GM18907 (cell line): ENCODE data around the gene RALGAPA2.

Experiments
- ATAC-seq: cut with Tn5 transposase; IDR thresholded peaks from one replicate; pipeline ENCODE4 v1.9.1; 2021; ENCODE audit warnings: mild to moderate bottlenecking, moderate library complexity; ENCODE audit not compliant: unreplicated experiment

RALGAPA2 gene

DNA sequence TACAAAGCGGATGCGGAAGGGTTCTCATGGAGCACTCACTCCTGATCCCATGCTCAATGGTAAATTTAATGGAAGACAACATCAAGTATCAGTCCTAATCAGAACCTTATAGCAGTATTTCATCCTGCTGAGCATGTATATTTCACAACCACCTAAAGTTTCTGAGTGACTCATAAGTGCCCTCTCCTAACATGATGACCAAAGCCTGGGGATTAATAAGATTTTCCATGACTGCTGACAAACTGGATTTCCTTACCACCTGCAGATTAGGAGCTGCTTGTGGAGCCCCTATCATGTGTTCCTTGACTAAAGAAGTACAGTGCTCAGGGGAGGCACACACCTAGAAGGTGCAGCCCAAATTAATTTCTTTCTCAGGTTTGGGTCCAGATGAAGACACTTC lies 231.8 kb downstream of the RALGAPA2 start:
- no peak for ATAC-seq

DNA sequence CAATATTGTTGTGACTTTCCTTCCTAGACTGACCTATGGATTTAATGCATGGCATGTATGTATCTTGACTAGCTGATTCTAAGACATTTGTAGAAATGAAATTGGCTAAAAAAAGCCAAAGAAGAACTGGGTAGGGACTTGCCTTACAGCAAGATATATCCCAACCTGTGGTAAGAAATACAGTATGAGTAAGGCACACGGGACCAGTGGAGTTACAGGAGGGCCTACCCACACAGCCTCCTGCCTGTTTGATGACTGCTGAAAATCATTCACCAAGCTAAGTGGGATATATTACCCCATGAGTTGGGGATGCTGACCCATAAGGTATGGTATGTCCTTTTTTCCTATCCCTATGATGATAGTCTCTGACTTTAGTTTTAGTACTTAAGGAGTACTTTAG lies 232.3 kb downstream of the RALGAPA2 start:
- no peak for ATAC-seq

DNA sequence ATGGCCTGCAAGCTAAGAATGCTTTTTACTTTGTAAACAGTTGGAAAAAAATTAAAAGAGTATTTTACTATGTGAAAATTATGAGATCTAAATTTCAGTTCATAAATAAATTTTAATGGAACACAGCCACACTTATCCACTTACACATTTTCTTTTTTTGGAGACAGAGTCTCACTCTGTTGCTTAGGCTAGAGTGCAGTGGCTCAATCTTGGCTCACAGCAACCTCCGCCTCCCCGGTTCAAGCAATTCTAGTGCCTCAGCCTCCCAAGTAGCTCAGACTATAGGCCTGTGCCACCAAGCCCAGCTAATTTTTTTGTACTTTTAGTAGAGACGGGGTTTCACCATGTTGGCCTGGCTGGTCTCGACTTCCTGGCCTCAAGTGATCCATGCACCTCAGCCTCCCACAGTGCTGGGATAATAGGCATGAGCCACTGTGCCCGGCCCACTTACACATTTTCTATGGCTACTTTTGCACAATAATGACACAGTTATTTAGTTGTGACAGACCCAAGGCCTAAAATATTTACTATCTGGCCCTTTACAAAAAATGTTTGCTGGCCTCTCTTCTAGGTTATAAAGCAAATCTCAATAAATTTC lies 234.9 kb downstream of the RALGAPA2 start:
- ATAC-seq = no peak

DNA sequence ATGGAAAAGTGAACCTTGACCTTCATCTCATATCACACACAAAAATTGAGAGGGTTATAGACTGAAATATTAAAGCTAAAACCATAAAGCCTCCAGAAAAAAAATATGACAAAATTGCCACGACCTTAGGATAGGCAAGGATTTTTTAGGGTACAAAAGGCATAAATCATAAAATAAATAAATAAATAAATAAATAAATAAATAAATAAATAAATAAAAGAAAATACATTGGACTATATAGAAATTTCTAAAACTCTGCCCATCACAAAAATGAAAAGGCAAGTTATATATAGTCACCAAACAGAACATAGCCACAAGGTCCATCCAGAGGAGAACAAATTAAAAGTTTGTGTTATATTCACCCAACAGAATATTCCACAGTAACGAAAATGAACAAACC lies 235.9 kb downstream of the RALGAPA2 start:
- no peak for ATAC-seq

DNA sequence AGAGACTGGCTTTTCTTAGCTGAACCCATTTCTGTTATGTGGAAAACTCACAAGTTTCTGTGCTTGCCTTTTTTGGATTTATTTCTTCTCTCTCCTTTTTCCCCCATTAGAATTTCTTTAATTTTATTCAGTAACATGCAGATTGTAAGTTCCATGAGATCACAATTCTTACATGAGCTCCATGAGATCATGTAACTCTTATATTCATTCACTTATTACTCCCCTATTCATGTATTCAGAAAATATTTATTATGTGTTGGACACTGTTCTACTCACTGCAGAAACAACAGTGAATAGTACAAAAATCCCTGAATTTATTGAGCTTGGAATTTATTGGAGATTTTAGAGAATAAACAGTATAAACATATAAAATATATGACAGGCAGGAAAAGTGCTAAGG lies 238.8 kb downstream of the RALGAPA2 start:
- no peak for ATAC-seq

DNA sequence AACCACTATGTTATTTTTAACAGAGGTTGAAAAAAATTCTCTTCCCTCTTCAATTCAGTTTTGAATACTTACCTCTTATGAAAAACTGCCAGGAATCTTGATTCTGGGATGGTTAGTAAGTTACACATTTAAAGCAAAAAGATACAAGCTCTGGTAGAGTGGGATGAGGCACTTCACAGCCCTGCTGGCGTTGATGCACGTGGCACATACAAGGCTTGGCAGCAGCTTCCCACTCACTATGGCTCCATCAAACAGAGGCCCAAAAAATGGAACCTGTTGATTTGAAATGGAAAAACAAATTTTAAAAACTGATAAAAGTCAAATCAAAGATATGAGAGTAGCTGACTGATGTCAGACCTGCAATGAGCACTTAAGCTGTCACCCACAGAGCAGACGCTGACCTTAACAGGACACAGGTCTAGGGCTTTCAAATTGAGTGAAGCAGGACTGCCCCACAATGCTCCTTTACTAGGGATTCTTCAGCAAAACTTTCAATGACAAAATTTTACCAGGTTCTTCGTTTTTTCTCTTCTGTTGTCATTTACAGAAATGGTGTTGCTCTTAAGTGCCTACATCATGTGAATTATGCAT lies 239.7 kb downstream of the RALGAPA2 start:
- ATAC-seq = no peak

DNA sequence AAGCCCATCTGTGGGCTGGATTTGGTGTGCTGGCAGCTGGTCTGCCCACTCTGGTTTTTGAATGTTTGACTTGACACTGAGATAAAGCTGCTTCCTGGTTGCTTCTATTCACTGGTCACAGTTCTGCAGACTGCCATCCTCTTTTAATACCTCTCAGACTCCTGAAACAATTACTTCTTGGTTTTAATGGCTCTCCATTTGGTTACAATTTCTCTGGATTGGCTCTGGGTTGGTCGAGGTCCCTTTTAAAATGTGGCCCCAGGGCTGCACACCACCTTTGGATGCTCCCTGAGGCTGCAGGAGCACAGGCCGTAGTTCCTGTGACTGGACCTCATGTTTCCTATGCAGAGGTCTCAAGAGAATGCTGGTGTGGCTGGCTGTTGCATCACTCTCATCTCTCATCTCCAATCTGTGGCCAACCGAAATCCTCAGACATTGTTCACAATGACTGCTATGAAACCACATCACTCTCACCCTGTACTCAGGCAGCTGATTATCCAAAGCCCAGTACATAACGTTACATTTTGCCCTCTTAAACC lies 246.0 kb downstream of the RALGAPA2 start:
- ATAC-seq = peak; percentile 86

DNA sequence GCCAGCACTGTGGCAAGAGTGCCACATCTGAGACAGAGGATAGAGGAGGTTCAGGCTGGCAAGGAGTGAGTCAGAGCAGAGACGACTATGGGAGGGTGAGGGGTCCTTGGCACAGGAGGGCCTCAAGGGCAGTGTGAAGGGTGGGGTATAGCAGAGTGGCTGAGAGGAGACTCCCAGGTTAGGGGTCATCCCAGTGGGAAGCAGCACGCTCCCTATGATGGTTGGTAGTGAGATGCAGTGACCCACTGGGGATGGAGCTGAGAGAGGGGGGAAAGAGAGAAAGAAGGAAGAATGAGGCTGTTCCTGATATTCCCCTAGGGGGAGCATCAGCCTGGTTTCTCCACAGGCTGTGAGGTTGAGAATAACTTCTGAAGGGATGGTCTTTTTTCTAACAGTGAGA lies 247.2 kb downstream of the RALGAPA2 start:
- ATAC-seq = no peak

DNA sequence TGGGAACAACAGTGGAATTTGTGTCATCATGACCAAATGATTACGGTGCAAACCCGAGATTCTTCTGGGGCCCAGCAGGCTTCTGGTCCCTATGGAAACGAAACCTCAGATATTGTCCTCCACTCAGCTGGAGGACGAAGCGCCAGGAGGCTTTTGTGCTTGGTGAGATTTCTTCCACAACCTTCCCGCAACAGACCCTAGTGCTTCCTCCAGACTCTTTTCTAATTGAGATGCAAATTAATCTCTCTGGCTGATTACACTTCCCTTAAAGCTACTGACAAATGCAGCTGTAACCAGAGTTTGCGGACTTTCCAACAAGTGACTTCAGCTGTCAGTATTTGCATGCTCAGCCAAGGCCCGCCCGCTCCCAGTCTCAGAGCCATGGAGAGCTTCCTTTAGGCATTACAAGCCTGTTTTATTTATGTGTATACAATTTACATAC lies 248.5 kb downstream of the RALGAPA2 start:
- ATAC-seq = peak; percentile 55

DNA sequence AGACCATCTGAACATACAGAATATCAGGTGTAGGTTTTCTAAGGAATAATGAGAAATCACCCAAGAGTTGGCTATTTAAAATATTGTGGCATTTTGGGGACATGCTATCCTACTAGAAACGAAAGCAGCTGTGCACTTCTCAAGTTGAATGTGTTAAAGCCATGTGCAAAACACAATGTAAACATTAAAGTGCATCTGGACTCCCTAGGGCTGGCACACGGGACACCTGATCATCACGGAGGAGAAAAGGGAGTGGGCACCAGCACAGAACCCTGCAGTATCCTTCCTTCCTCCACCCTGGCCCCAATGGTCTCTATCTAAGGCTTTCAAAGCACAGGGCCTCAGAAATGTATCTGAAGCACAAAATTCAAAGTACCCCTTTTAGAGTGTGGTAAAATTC lies 250.3 kb downstream of the RALGAPA2 start:
- no peak for ATAC-seq

DNA sequence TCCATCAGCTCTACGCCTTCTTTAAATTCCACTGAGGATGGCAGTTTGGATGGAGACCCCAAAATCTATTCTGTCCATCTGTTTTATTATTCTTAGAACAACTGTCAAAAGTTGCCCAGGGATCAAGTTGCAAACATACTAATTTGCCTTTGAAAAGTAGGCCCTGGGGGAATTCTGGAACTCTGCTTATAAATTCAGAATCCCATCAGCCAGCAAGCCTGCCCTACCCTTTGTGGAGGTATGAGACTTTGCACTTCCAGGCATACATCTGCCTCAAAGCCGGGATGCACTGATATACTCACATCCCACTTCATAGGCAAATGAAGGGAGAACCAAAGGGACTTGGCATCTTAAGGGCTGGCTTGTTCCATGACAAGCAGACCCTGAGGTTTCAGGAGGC lies 250.9 kb downstream of the RALGAPA2 start:
- ATAC-seq = no peak

DNA sequence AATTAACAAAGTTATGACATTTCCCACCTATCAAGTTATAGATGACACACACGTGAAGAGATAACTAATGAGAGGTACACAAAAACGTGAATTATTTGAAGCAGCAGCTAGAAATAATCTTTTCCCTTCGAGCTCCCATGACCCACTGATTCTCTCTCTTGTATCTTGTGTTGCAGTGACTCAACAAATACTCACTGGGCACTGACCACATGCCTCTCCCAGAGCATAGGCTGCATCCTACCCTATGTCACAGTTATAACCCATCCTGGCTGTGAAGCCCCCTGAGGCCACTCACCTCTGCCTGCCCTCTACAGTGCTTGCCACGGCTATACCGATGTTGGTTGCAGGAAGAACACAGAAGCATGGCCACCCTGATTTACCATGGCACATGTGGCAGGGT lies 252.7 kb downstream of the RALGAPA2 start:
- no peak for ATAC-seq

DNA sequence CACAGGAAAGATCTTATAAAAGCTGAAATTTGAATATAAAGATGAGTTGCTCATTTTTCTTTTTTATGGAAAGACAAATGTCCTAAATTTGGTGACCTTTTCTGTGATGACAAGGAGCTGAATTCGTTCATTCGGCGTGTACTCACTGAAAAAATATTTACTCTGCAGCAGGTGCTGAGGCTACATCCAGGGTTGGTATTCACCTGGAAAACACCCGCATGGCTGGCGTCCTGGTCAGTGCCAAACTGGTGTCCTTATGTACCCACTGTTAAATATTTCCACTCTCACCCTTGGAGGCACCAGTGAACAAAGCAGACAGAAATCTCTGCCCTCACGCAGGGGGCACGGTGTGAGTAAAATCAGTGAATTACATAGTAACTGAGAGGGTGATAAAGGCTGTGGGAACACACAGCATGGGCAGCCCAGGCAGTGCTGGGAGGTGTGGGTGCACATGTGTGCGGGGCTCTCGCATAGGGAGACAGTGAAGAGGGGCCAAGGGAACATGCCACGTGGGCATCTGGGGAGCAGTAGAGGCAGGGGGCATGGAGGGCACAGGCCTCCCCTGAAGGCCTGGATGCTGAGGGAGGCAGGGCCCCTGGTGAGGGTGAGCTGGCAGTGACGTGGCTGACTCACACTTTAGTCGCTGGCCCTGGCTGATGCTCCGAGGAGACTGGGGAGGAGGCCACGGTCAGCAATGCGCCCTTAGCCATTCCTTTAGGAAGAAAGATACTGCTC lies 254.9 kb downstream of the RALGAPA2 start:
- no peak for ATAC-seq

DNA sequence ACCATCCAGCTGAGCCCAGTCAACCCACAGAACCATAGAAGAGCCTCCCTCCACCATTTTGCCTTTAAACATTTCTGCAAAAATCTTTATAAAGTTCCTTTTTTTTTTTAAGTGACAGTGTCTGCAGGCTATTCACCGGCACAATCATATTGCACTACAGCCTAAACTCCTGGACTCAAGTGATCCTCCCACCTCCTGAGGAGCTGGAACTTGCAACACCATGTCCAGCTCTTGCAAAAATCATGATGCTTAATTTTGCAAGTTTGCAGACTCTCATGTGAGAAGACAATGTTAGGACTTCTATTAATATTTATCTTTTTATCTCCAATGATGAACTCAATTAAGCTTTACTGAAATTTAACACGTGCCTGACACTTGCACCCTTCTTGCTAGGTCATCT lies 255.7 kb downstream of the RALGAPA2 start:
- ATAC-seq = no peak

DNA sequence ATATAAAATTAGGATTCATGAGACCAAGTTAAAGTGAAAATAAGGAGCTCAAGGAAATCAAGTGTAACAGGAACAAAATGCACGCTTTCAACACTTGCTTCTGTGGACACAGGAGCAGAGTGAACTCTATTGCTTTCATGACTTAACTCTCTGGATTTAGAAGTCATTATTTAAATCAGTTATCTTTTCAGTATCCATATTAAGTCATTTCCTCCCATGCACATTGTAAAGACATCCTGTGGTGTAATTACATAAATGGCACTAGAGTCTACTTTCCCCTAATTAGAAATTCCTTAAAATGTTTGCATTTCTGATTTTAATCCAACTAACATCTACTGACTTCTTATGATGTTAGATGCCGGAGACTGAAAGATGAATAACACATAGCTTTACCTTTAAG lies 256.5 kb downstream of the RALGAPA2 start:
- ATAC-seq = no peak

DNA sequence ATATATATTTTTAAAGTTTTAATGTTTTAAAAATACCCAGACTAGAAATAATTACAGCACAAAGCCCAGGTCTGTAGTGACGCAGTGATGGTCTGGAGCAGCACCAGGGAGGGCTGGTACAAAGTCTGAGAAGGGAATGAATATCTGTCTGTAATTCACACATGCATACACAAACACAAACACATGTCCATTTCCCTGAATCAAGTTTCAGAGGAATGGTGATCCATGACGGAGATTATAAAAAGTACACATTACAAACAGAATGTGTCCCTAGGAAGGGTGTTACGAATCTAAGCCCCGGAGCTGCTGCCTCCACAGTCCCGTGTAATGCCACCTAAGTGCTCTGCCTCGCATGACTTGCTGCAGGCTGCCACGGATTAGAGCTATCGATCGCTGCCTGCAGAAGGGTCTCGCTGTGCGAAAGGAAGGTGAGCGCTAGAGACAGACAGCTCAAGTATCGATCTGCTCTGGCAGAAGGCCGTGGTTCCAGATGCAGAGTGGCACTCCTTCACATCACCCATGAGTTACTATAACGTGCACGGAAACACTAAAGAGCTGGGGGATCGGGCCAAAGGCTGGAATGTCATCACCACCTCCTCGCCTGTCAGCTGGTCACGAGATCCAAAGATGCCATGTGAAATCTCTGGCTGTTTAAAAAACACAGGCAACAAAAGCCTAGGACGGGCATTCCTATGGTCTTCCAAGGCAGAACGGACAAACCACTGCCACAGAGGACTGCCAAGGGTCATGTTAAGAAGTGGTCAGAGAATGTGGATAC lies 257.4 kb downstream of the RALGAPA2 start:
- ATAC-seq = no peak

DNA sequence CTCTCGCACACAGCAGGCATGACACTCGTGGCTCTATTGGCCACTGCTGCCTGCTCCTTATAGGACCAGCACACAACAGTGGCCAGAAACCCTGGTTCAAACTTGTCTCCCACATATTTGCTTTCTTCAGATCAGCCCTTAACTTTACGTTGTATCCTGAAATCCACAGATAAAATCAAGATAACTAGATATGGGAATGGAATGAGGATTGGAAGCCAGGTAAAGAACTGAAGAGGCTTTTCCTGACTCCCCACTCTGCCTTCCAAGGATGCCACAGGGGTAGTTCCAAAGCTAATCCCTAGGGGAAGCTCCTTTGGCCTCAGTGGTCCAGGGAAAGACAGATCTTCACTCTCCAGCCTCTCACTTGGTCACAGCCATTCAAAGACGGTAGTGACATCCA lies 258.1 kb downstream of the RALGAPA2 start:
- ATAC-seq = no peak

DNA sequence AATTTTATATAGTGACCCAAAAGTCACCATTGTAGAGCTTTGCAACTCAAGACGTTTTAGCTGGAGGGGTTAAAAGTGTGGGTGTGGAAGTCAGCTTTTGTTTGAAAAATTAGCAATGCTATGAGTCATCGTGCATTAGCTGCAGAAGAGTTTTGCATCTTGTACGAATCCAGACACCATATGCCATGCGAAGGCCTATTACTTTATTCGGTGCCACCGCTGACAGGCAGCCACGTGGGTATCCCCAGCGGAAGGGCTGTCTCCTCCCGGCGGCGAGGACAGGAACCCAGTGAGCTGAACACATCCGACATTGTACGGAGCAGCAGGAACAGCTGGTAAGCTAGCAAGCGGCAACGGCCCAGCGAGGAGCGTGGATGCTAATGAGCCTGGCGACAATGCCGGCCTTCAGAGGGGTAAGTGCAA lies 260.2 kb downstream of the RALGAPA2 start:
- ATAC-seq = peak; percentile 94

DNA sequence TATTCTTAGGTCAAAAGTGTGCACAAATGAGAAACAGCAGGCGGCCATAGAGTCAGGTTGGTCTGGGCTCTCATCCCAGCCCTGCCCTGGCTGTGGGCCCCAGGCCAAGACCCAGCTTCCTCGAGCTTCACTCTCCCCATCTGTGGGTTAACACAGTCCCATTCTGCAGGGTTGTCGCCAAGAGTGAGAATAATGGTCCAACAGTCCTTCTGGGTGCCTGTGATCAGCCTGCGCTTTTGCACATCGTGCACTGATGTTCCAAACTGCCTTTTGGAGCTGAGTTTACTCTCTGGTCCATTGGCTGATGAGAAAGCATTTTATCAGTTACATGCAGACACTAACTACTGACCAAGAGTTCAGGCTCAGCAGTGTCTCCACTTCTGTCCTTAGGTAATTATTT lies 261.9 kb downstream of the RALGAPA2 start:
- ATAC-seq = no peak

DNA sequence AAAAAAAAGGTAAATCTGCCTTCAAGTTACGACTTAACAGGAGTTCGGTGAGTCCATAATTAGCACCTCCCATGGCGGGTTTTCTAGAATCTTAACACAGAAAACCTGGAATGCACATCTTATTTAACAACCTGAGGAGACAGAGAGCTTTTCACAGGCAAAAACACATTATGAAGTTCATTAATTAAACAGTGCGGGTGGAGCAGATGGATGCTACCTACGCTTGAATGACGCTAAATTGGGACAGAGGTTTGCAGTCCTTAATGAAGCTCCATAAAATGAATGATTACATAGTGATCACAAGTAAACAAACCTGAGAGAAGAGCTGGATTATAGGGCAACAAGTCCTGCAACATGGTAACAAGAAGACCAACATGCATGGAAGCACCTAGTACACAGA lies 263.6 kb downstream of the RALGAPA2 start:
- ATAC-seq = no peak

DNA sequence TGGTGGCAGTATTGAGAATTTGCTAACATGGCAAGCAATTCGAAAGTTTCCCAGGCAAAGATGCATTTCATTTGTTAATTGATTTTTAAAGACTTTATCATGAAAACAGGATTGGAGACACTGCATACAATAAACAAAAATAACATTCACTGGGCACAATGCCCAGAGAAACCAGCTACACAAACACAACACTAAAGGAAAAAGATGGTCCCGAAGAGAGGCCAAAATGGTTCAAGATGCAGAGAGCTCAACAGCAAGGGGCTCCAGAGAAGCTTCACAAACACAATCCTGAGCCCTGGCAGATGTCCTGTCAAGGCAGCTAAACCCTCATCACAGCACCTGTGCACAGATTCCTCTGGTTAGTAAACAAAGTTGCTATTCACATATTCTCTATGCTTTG lies 265.2 kb downstream of the RALGAPA2 start:
- no peak for ATAC-seq
